ENCODE measurements around the gene SERTAD1. TPM values are rescaled to one million over a fixed set of nuclear protein-coding genes. Genes with fewer than 3 reads are reported as not detected.

SERTAD1 gene
- total RNA-seq, 1 experiment from 2014 or later = 4.4 TPM

GRCh38 chr19:40392123-40392522 is 33.7 kb downstream of the SERTAD1 start:
- Histone ChIP-seq H3K4me3 (no peak overlapping the region), H3K4me1 (peaks cover under 1% of the 10 kb centered on the region; the same call in 1 of the 2 replicates)
- no peak for DNase-seq

GRCh38 chr19:40390084-40390742 is 35.6 kb downstream of the SERTAD1 start, which contains the start of gene HIPK4:
Gene HIPK4 (minus strand): TSS chr19:40390181. CDS start chr19:40389902, 279 bp downstream.
- Histone ChIP-seq H3K4me1 (peaks cover 3% of the 10 kb centered on the region; the same call in 1 of the 2 replicates), H3K4me3 (no peak within 1 kb of the TSS), H3K9me3 (replicated peaks) (no peaks in the 10 kb centered on the region), H3K36me3 (no peaks in the 10 kb centered on the region), H3K27me3 (peaks cover 11% of the 10 kb centered on the region; the same call in 1 of the 2 replicates), H3K27ac (no peak within 1 kb of the TSS)
- DNase-seq = no peak

More at GRCh38 chr19:40392123-40392522, 33.7 kb downstream of the SERTAD1 start:
- Histone ChIP-seq H3K9me3 (replicated peaks) (no peaks in the 10 kb centered on the region), H3K36me3 (no peaks in the 10 kb centered on the region), H3K27ac (no peak overlapping the region), H3K27me3 (peaks cover 11% of the 10 kb centered on the region; the same call in 1 of the 2 replicates)

GRCh38 chr19:40389404-40390083 is 36.2 kb downstream of the SERTAD1 start:
- Histone ChIP-seq H3K4me1 (peaks cover 3% of the 10 kb centered on the region; the same call in 1 of the 2 replicates), H3K27ac (no peak overlapping the region), H3K9me3 (replicated peaks) (no peaks in the 10 kb centered on the region), H3K36me3 (no peaks in the 10 kb centered on the region), H3K27me3 (peaks cover 8% of the 10 kb centered on the region; the same call in 1 of the 2 replicates), H3K4me3 (no peak overlapping the region)
- DNase-seq = no peak

GRCh38 chr19:40388481-40388880 is 37.3 kb downstream of the SERTAD1 start:
- H3K4me1 ChIP-seq = peaks cover 3% of the 10 kb centered on the region; the same call in 1 of the 2 replicates
- no peak overlapping the region for H3K4me3 ChIP-seq
- DNase-seq = no peak
- no peaks in the 10 kb centered on the region for H3K27me3 ChIP-seq
- H3K27ac ChIP-seq = no peak overlapping the region
- no peaks in the 10 kb centered on the region for H3K36me3 ChIP-seq
- no peaks in the 10 kb centered on the region for H3K9me3 ChIP-seq (replicated peaks)

- Histone ChIP-seq H3K4me3 (no peak overlapping the region), H3K4me1 (peaks cover 7% of the 10 kb centered on the region), H3K27me3 (no peaks in the 10 kb centered on the region), H3K27ac (peak overlapping the region; percentile 14; the same call in 1 of the 2 replicates), H3K36me3 (no peaks in the 10 kb centered on the region), H3K9me3 (replicated peaks) (no peaks in the 10 kb centered on the region)
- DNase-seq = peak; percentile 77 to 90
Measured at GRCh38 chr19:40387155-40387554, 38.6 kb downstream of the SERTAD1 start.

- Histone ChIP-seq H3K4me3 (no peak overlapping the region), H3K27me3 (no peaks in the 10 kb centered on the region), H3K36me3 (no peaks in the 10 kb centered on the region; the same call in 1 of the 2 replicates), H3K4me1 (peaks cover 11% of the 10 kb centered on the region), H3K27ac (no peak overlapping the region), H3K9me3 (replicated peaks) (no peaks in the 10 kb centered on the region)
- no peak for DNase-seq
Measured at GRCh38 chr19:40383668-40384248, 42.0 kb downstream of the SERTAD1 start.

GRCh38 chr19:40381321-40381720 is 44.5 kb downstream of the SERTAD1 start:
- no peak overlapping the region for H3K27ac ChIP-seq
- H3K4me1 ChIP-seq = peaks cover 8% of the 10 kb centered on the region
- no peak overlapping the region for H3K4me3 ChIP-seq
- no peaks in the 10 kb centered on the region for H3K27me3 ChIP-seq
- no peak for DNase-seq
- H3K9me3 ChIP-seq (replicated peaks) = no peaks in the 10 kb centered on the region
- peaks cover 7% of the 10 kb centered on the region for H3K36me3 ChIP-seq

- H3K9me3 ChIP-seq (replicated peaks) = no peaks in the 10 kb centered on the region
- peaks cover 8% of the 10 kb centered on the region for H3K4me1 ChIP-seq
- DNase-seq = no peak
- no peak overlapping the region for H3K27ac ChIP-seq
- H3K4me3 ChIP-seq = no peak overlapping the region
- H3K27me3 ChIP-seq = no peaks in the 10 kb centered on the region
- H3K36me3 ChIP-seq = peaks cover 10% of the 10 kb centered on the region
Measured at GRCh38 chr19:40380199-40381037, 45.4 kb downstream of the SERTAD1 start.

GRCh38 chr19:40379446-40380198 is 46.2 kb downstream of the SERTAD1 start:
- no peak for DNase-seq
- Histone ChIP-seq H3K27ac (no peak overlapping the region), H3K9me3 (replicated peaks) (no peaks in the 10 kb centered on the region), H3K4me1 (peaks cover 8% of the 10 kb centered on the region), H3K36me3 (peaks cover 10% of the 10 kb centered on the region), H3K27me3 (no peaks in the 10 kb centered on the region), H3K4me3 (no peak overlapping the region)

GRCh38 chr19:40378509-40378908 is 47.3 kb downstream of the SERTAD1 start:
- Histone ChIP-seq H3K36me3 (peaks cover 10% of the 10 kb centered on the region), H3K27me3 (no peaks in the 10 kb centered on the region), H3K4me1 (peaks cover 8% of the 10 kb centered on the region), H3K4me3 (no peak overlapping the region), H3K27ac (no peak overlapping the region), H3K9me3 (replicated peaks) (no peaks in the 10 kb centered on the region)
- DNase-seq = no peak

GRCh38 chr19:40377876-40378385 is 47.9 kb downstream of the SERTAD1 start:
- H3K27ac ChIP-seq = no peak overlapping the region
- no peaks in the 10 kb centered on the region for H3K9me3 ChIP-seq (replicated peaks)
- H3K4me3 ChIP-seq = no peak overlapping the region
- no peak for DNase-seq
- H3K4me1 ChIP-seq = peaks cover 8% of the 10 kb centered on the region
- H3K36me3 ChIP-seq = peaks cover 13% of the 10 kb centered on the region
- no peaks in the 10 kb centered on the region for H3K27me3 ChIP-seq

GRCh38 chr19:40376286-40376862 is 49.4 kb downstream of the SERTAD1 start:
- Histone ChIP-seq H3K4me3 (no peak overlapping the region), H3K4me1 (no peaks in the 10 kb centered on the region), H3K9me3 (replicated peaks) (no peaks in the 10 kb centered on the region), H3K27me3 (no peaks in the 10 kb centered on the region), H3K27ac (no peak overlapping the region), H3K36me3 (peaks cover 23% of the 10 kb centered on the region)
- no peak for DNase-seq

GRCh38 chr19:40374084-40374483 is 51.7 kb downstream of the SERTAD1 start:
- no peak overlapping the region for H3K4me3 ChIP-seq
- DNase-seq = no peak
- no peaks in the 10 kb centered on the region for H3K9me3 ChIP-seq (replicated peaks)
- H3K36me3 ChIP-seq = peaks cover 29% of the 10 kb centered on the region
- H3K4me1 ChIP-seq = no peaks in the 10 kb centered on the region
- no peaks in the 10 kb centered on the region for H3K27me3 ChIP-seq
- no peak overlapping the region for H3K27ac ChIP-seq
